Psoas muscle (tissue), 8 donors: ENCODE data around the gene MBP. TPM values are rescaled to one million over a fixed set of nuclear protein-coding genes. Genes with fewer than 3 reads are reported as not detected.
A peak's percentile ranks its signal among the peaks of the same experiment; 100 is the strongest.

Experiments
- ATAC-seq, 4 donors: fragments of 200-7000 bp; cut with Tn5 transposase; one replicate each; pipeline ENCODE4 v1.9.1; 2020; ENCODE audit warnings: moderate library complexity in 3 of 4, mild to moderate bottlenecking in 2 of 4
- DNase-seq, 2 donors: peaks; one replicate each; pipeline ENCODE4 v3.0.0-alpha.2; 2020
- H3K27ac ChIP-seq: fragments of 200-600 bp; one replicate; pipeline ENCODE4 v1.8.0; 2022
- H3K27me3 ChIP-seq, 3 donors: fragments of 200-600 bp in 1 of 3; one replicate each; pipeline versions ENCODE4 v1.6.1 to v1.8.0; 2013 to 2022; ENCODE audit warnings: low read length in 2 of 3, mild to moderate bottlenecking in 2 of 3, moderate library complexity in 1 of 3; ENCODE audit not compliant: insufficient read depth in 3 of 3
- H3K36me3 ChIP-seq, 2 donors: fragments of 200-600 bp in 1 of 2; one replicate each; pipeline versions ENCODE4 v1.6.1 to v1.8.0; 2013 to 2022; ENCODE audit warnings: low read depth in 1 of 2, mild to moderate bottlenecking in 1 of 2, moderate library complexity in 1 of 2; ENCODE audit not compliant: insufficient read depth in 1 of 2
- H3K4me1 ChIP-seq: fragments of 200-600 bp; one replicate; pipeline ENCODE4 v1.8.0; 2022
- H3K4me3 ChIP-seq: fragments of 200-600 bp; one replicate; pipeline ENCODE4 v1.8.0; 2022; ENCODE audit warnings: mild to moderate bottlenecking
- H3K9me3 ChIP-seq: fragments of 200-600 bp; one replicate; pipeline ENCODE4 v1.8.0; 2022
- CTCF ChIP-seq: fragments of 200-600 bp; IDR thresholded peaks from one replicate; pipeline ENCODE4 v1.8.0; 2022; ENCODE audit warnings: antibody characterized with exemption
- WGBS, 3 donors: extraction: QIAGEN DNeasy Blood & Tissue Kit; methylation state at CpG; one replicate each; pipeline versions ENCODE4 v1.1.6 to v1.1.7; 2013; 5-methylcytosine and 5-hydroxymethylcytosine counted together
- intact Hi-C, 2 donors: fragments of 100-400 bp; cut with DNase I; formaldehyde crosslinking; loops; one replicate each; pipeline versions ENCODE4 v1.11.0 to v1.14.2; 2022
- polyA plus RNA-seq, 3 donors: library from polyadenylated mRNA; stranded (reverse); fragments of 200-250 nt; gene quantifications; one replicate each; pipeline ENCODE4 v1.2.3, GENCODE V29; 2013
- total RNA-seq, 4 donors: library from RNA; stranded (reverse); fragmentation: NEBNext Ultra II Directional in 2 of 4; extraction: Animal tissue kit (Norgen Biotek cat#: 25700) in 2 of 4; gene quantifications; one replicate each; pipeline versions ENCODE4 v1.2.1 to v1.2.4, GENCODE V29; 2021 to 2023
- donor health status: healthy with polysubstance abuse.
- donor health status: DM: no; HTN: no; CAD: no; lungs with moderate emphysema.
- donor health status: Bipolar disorder and iron deficiency.
- donor health status: healthy.
- donor health status: DM: yes; HTN: yes; CAD: no.
- donor health status: DM: no; HTN: no; CAD: no.
- donor health status: DM: no; HTN: no; CAD: no.
- donor health status: DM: yes; HTN: yes; CAD: no.

Gene MBP
- total and polyA plus RNA-seq, 7 donors, result 16.4 to 88.2 (median 51.6) TPM

GRCh38 chr18:77078690-77079070, 53.9 kb downstream of the MBP start:
- H3K27ac ChIP-seq, result no peak overlapping the region
- no peak for TF ChIP-seq CTCF
- H3K27me3 ChIP-seq, result no peaks in the 10 kb centered on the region
- ATAC-seq, result peak; percentile 21 to 61 (median 38)
- 80 to 83% (median 82%) methylated on average over 5 of the region's 5 CpGs for WGBS, 3 donors
- DNase-seq, result no peak
- no peaks in the 10 kb centered on the region for H3K36me3 ChIP-seq
- intact Hi-C loops, result loop anchor here in 1 of 2 donors (10.0 kb wide), 1 partner anchor 136 kb away; no protein-coding TSS in a partner anchor
- peaks cover 44% of the 10 kb centered on the region for H3K4me1 ChIP-seq
- no peaks in the 10 kb centered on the region for H3K9me3 ChIP-seq
- H3K4me3 ChIP-seq, result no peak overlapping the region

GRCh38 chr18:77077941-77078689, 54.5 kb downstream of the MBP start:
- TF ChIP-seq CTCF, result no peak
- Histone ChIP-seq H3K27me3 (no peaks in the 10 kb centered on the region), H3K27ac (no peak overlapping the region), H3K4me1 (peaks cover 48% of the 10 kb centered on the region), H3K4me3 (no peak overlapping the region), H3K36me3 (no peaks in the 10 kb centered on the region), H3K9me3 (no peaks in the 10 kb centered on the region)
- no peak for ATAC-seq
- WGBS, 3 donors, result 75 to 87% (median 79%) methylated on average over 16 of the region's 16 CpGs
- no peak for DNase-seq
- intact Hi-C loops, result loop anchor here in 1 of 2 donors (10.0 kb wide), 1 partner anchor 137 kb away; no protein-coding TSS in a partner anchor

GRCh38 chr18:77077401-77077800, 55.2 kb downstream of the MBP start:
- Histone ChIP-seq H3K9me3 (no peaks in the 10 kb centered on the region), H3K4me1 (peaks cover 47% of the 10 kb centered on the region), H3K27me3 (no peaks in the 10 kb centered on the region), H3K4me3 (no peak overlapping the region), H3K36me3 (no peaks in the 10 kb centered on the region), H3K27ac (no peak overlapping the region)
- 92 to 99% (median 94%) methylated on average over 7 of the region's 7 CpGs for WGBS, 3 donors
- intact Hi-C loops, result loop anchor here in 1 of 2 donors (10.0 kb wide), 1 partner anchor 137 kb away; no protein-coding TSS in a partner anchor
- TF ChIP-seq CTCF, result no peak
- ATAC-seq (no peak), DNase-seq (no peak)

GRCh38 chr18:77076111-77076510, 56.5 kb downstream of the MBP start:
- peaks cover 53% of the 10 kb centered on the region for H3K4me1 ChIP-seq
- WGBS, 3 donors, result 56 to 63% (median 63%) methylated on average over 9 of the region's 9 CpGs
- no peaks in the 10 kb centered on the region for H3K27me3 ChIP-seq

More at GRCh38 chr18:77076111-77076510, 56.5 kb downstream of the MBP start:
- DNase-seq (no peak), ATAC-seq (no peak)
- no peak for TF ChIP-seq CTCF
- Histone ChIP-seq H3K36me3 (no peaks in the 10 kb centered on the region), H3K27ac (no peak overlapping the region), H3K9me3 (no peaks in the 10 kb centered on the region), H3K4me3 (no peak overlapping the region)
- intact Hi-C loops, result loop anchor here in 1 of 2 donors (10.0 kb wide), 1 partner anchor 139 kb away; no protein-coding TSS in a partner anchor
